Measurements from ENCODE around the gene ZNF428. TPM values are rescaled to one million over a fixed set of nuclear protein-coding genes. Genes with fewer than 3 reads are reported as not detected.
A peak's percentile ranks its signal among the peaks of the same experiment; 100 is the strongest.

Gene ZNF428
- total and polyA plus RNA-seq, 9 donors = 11.6 to 69.0 (median 43.1) TPM

GRCh38 chr19:43594710-43595604 lies 24.5 kb downstream of the ZNF428 start:
- no peaks in the 10 kb centered on the region for H3K27me3 ChIP-seq
- peak overlapping the region; percentile 79 to 99 for H3K27ac ChIP-seq
- peak; percentile 34 to 65 (median 48) for DNase-seq
- H3K36me3 ChIP-seq = no peaks in the 10 kb centered on the region
- intact Hi-C loops (cut with DNase I) = loop anchor here in 1 of 4 donors (5.0 kb wide), 1 partner anchor 63 kb away; the partner anchor contains the start of gene ZNF575
- TF ChIP-seq CTCF (IDR thresholded peaks at IDR 0.05) (peak in 2 of 3 donors; percentile 16 to 37), POLR2A (IDR thresholded peaks at IDR 0.05) (no peak)
- H3K9me3 ChIP-seq = no peaks in the 10 kb centered on the region
- 1 to 2% (median 1%) methylated on average over 51 to 64 of the region's 64 CpGs for WGBS, 3 donors
- H3K4me1 ChIP-seq (ENCODE audit: insufficient read depth) = peaks cover 10% of the 10 kb centered on the region
- H3K4me3 ChIP-seq = peak overlapping the region; percentile 59

GRCh38 chr19:43594081-43594697 lies 25.2 kb downstream of the ZNF428 start:
- WGBS, 3 donors = 75 to 85% (median 78%) methylated on average over 10 of the region's 10 CpGs
- H3K4me3 ChIP-seq = peak overlapping the region; percentile 59
- H3K9me3 ChIP-seq = no peaks in the 10 kb centered on the region
- peak overlapping the region; percentile 44 to 79 for H3K27ac ChIP-seq
- peak in 2 of 5 donors; percentile 28 to 37 for DNase-seq
- TF ChIP-seq CTCF (IDR thresholded peaks at IDR 0.05) (no peak), EP300 (IDR thresholded peaks at IDR 0.05) (no peak), POLR2A (IDR thresholded peaks at IDR 0.05) (no peak)
- no peaks in the 10 kb centered on the region for H3K27me3 ChIP-seq
- H3K36me3 ChIP-seq = no peaks in the 10 kb centered on the region
- intact Hi-C loops (cut with DNase I) = no loop called here
- peaks cover 10% of the 10 kb centered on the region for H3K4me1 ChIP-seq (ENCODE audit: insufficient read depth)

- H3K27ac ChIP-seq = no peak overlapping the region
- H3K36me3 ChIP-seq = no peaks in the 10 kb centered on the region
- no peak overlapping the region for H3K4me3 ChIP-seq
- intact Hi-C loops (cut with DNase I) = no loop called here
- 89 to 92% (median 90%) methylated on average over 37 of the region's 37 CpGs for WGBS, 3 donors
- H3K9me3 ChIP-seq = no peaks in the 10 kb centered on the region
- TF ChIP-seq EP300 (IDR thresholded peaks at IDR 0.05) (no peak), CTCF (IDR thresholded peaks at IDR 0.05) (no peak), POLR2A (IDR thresholded peaks at IDR 0.05) (no peak)
- H3K27me3 ChIP-seq = no peaks in the 10 kb centered on the region
- H3K4me1 ChIP-seq (ENCODE audit: insufficient read depth) = peaks cover 10% of the 10 kb centered on the region
- DNase-seq = peak in 2 of 5 donors; percentile 31 to 41
These were observed 26.6 kb downstream of the ZNF428 start for GRCh38 chr19:43592800-43593350.

DNA sequence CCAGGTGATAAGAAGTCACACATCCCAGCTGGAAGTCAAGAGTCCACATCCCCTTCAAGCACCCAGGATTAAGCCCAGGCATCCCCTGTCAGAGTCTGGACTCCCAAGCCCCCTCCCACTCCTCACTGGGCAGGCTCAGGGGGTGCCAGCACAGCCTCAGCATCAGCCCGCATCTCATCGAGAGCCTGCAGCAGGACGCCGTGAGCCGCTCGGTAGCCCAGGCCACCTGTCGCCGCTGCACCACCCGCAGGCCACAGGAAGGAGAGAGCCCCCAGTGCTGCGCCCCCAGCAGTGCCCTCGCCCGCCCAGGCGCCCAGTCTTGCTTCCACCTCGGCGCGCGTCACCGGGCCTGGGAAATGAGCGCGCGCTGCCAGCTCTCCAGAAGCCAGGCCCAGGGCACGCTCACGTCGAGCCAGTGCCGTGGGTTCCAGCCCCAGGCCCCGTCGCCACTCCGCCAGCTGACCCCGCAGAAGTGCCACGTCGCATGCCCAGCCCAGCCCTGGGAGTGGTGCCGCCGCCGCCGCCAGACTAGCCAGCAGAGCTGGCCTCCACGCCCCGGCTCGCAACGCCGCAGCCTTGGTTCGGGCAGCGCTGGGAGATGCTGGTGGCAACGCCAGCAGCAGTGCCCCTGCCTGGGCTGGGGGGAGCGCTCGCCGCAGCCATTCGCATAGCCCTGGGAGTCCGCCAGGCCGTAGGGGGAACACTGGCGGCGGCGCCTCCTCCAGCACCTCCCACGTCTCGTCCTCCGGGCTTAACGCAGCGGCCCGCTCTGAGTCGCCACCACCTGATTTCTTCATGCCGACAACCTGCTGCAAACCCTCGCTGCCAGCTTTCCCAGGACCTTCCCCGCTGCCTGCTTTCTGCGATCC lies 27.3 kb downstream of the ZNF428 start:
- Histone ChIP-seq H3K9me3 (no peaks in the 10 kb centered on the region), H3K4me1 (ENCODE audit: insufficient read depth) (peaks cover 8% of the 10 kb centered on the region), H3K27ac (no peak overlapping the region), H3K36me3 (no peaks in the 10 kb centered on the region), H3K27me3 (no peaks in the 10 kb centered on the region), H3K4me3 (no peak overlapping the region)
- DNase-seq = peak in 1 of 5 donors; percentile 41
- WGBS, 3 donors = 88 to 91% (median 91%) methylated on average over 63 of the region's 63 CpGs
- intact Hi-C loops (cut with DNase I) = no loop called here
- TF ChIP-seq POLR2A (IDR thresholded peaks at IDR 0.05) = no peak
- no peak for TF ChIP-seq CTCF (IDR thresholded peaks at IDR 0.05)
- no peak for TF ChIP-seq EP300 (IDR thresholded peaks at IDR 0.05)

All from ovary (tissue), 9 donors.